ENCODE data around the gene HPCAL4. TPM values are rescaled to one million over a fixed set of nuclear protein-coding genes. Genes with fewer than 3 reads are reported as not detected.

HPCAL4 gene
- total and polyA plus RNA-seq, 9 of the 15 experiments (the other 6 are each of a cell fraction or from before 2014, with no cell fraction given) = 0.01 to 0.04 (median 0.04) TPM; not detected in 4

- peak; percentile 69; the same call in 1 of the 2 replicates for TF ChIP-seq MGA (IDR thresholded peaks at IDR 0.05)
- no peak for TF ChIP-seq ZNF354B (CRISPR knock-in tag; IDR thresholded peaks at IDR 0.05)
- no peak for TF ChIP-seq EHMT2 (IDR thresholded peaks at IDR 0.05)
- TF ChIP-seq TRIM24 (IDR thresholded peaks at IDR 0.05) = peak; percentile 37 to 70; a peak in 3 of 4 replicates
- no peak for TF ChIP-seq REST (IDR thresholded peaks at IDR 0.05; ENCODE audit: borderline replicate concordance)
- TF ChIP-seq REST (CRISPR knock-in tag; IDR thresholded peaks at IDR 0.05; ENCODE audit: low read depth) = no peak
- TF ChIP-seq ZSCAN29 (IDR thresholded peaks at IDR 0.05) = no peak
- TF ChIP-seq ZNF707 (CRISPR knock-in tag; conservative IDR thresholded peaks at IDR 0.05) = no peak
- TF ChIP-seq ZNF717 (CRISPR knock-in tag; IDR thresholded peaks at IDR 0.05) = no peak
These were observed 44.8 kb downstream of the HPCAL4 start (continued) for GRCh38 chr1:39646232-39647081.
